ENCODE measurements around the gene OR2M2.

- TF ChIP-seq, protein P1, sequence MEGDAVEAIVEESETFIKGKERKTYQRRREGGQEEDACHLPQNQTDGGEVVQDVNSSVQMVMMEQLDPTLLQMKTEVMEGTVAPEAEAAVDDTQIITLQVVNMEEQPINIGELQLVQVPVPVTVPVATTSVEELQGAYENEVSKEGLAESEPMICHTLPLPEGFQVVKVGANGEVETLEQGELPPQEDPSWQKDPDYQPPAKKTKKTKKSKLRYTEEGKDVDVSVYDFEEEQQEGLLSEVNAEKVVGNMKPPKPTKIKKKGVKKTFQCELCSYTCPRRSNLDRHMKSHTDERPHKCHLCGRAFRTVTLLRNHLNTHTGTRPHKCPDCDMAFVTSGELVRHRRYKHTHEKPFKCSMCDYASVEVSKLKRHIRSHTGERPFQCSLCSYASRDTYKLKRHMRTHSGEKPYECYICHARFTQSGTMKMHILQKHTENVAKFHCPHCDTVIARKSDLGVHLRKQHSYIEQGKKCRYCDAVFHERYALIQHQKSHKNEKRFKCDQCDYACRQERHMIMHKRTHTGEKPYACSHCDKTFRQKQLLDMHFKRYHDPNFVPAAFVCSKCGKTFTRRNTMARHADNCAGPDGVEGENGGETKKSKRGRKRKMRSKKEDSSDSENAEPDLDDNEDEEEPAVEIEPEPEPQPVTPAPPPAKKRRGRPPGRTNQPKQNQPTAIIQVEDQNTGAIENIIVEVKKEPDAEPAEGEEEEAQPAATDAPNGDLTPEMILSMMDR (conservative IDR thresholded peaks at IDR 0.05; ENCODE audit: low read depth, low read length): no peak
- TF ChIP-seq EZH2 (IDR thresholded peaks at IDR 0.05; ENCODE audit: low read length, unreplicated experiment): no peak
Measured at GRCh38 chr1:248136811-248137210, 37.8 kb upstream of the OR2M2 start.

All from PC-3 (cell line).